Activated CD8-positive, alpha-beta memory T cell treated with anti-CD3 and anti-CD28 coated beads, Interleukin-2, amount 50 U/mL, for 48 hours (primary cell): ENCODE results near the gene C11orf65.

Experiments used
- DNase-seq: peaks from one replicate; pipeline ENCODE4 v3.0.0-alpha.2; 2020

C11orf65 gene, protein sequence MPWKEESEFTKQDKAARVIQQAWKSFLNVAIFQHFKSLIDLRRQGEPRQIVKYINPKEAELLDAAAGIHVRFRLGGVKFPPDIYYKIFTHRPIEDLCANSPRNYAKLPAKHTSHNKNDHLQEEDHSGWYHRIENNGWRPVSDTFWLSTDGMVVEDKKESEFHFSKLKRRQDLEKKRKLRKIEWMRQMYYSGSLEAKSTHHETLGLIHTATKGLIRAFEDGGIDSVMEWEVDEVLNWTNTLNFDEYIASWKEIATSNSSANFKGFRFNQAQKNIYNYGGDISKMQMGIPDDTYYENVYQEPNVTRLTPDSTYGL

DNA sequence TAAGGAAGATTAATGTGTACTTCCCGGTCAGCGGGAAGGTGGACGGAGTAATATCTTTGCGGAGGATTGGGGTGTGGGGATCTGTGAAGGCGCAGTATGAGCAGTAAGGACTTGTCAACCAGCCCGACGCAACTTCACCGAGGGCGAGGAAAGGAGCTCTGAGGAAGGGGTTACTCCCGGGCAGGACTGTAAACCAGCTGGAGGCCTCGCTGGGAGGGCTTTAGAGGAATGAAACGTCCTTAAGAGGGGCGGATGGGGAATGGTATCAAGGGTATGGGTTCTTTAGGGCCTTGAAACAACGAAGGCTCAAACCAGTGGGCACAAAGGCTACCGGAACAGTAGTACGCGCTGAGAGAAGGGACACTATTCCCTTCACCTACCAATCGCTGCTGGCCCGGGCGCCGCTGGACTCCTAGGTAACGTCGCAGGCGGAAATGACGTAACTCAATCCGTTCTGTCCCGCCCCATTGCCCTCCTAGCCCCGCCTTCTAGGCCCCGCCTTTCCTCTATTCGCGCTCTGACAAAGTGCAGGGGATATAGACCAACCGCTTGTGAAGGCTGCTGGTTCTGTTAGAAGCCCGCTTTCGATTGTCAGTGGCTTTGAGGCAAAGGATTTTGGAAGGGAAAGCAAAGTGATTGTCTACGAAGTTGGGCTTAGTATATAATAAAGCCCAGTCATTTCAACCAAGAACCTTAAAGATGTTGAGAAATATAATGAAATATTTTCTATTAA, at the start of gene C11orf65:
TSS of gene C11orf65 (minus strand) at position 439 of the 733 bp plus-strand sequence. CDS start 5,970 bp downstream, outside the sequence.
- DNase-seq = peak; percentile 94

DNA sequence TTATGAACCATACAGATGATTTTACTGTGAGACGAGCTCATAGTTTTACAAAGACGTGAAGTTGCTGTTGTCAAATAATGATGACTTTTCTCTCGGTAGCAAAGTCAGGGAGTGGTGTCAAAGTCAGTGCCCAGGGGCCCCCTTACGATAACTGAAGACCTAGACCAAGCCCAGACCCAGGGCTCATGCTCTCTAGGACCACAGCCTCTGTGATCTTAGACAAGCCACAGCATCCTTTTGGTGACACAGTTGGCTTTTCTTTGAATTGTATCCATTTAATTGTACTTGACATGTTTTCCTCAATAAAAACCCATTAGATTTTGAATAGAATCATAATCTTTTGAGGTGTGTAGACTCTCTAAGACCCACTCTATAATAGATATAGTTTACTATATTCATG, 48.8 kb upstream of the C11orf65 start:
- no peak for DNase-seq

DNA sequence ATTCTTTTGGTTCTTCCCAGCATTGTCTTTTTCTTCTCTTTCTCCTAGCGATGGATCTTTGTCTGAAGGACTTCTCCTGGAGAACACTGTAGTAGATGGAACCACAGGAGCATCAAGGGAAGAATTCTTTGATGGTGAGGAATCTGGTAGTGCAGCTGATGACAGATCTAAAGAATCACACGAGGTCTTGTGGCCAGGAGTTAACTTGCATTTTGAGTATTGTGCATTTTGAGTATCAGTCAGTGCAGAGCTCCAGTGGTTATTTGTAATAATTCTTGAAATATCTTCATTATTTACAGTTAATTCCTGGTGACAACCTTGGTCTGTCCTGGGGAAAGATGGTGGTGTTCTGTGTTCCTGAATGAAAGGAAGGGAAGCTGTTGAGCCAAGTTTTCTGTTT, 45.4 kb upstream of the C11orf65 start:
- DNase-seq = no peak

DNA sequence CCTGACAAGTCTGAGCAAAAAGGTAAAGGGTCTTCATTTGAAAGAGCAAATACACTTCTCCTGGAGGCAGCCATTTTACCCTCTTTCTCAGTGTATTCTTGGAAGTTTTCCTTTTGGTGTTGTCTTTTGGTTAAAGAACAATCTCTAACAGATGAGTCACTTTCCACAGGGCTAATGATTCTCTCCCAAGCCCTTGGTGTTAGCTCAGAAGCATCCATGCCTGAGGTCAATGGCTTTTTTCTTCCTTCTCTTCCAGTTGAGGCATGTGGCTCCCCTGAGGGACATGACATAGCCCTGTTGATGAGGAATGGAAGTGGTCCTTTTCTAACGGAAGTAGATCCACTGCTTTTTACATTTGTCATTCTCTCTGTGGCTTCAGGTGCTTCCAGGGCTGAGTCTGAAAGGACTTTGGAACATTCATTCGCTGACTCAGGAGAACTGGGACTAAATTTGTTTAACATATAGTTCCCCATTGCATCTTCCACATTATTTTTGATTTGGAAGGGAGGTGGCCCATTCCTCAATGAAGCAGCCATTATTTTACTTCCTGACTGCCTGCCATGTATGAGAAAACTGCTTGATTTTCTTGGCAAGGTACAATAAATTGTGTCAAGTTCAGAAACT, 44.6 kb upstream of the C11orf65 start:
- DNase-seq = no peak

DNA sequence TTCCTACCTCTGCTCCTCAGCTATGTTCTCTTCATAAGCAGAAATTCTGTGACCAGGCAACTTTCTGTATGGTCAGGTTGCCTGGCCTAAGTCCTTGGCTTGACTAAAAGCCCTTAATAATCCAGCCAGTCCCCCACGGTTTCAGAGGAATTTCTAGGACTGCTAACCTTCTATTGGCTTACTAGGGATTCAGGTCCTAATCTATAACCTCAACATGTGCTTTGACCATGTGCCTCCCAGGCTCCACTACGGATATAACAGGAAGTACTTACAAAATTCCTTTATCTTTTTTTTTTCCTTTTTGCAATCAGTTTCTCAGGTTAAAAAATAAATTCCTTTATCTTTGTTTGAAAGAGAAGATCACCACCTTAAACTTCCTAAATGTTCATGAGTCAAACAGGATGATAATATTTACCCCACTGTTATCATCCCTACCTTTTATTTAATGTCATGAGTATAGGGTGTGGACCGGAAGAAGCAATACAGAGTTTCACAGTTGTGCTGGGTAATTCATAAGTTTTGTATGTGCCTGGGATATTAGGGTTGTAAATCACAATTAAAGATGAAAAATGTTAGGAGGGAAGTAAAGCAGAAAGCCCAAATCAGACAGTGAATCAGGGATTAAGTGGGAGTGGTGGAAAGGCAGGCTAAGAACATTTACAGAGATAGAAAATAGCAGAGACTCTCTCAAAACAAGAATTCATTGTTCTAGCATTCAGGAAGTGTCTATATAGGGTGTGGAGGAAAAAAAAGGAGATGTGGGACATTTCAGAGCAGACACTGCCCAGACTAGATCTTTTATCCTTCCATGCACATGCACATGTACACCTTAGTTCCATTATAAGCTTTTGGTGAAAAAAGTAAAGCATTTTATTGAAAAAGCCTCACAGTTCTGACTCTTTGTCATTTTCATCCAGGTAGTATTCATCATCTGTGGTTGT, 41.6 kb upstream of the C11orf65 start:
- DNase-seq = no peak

DNA sequence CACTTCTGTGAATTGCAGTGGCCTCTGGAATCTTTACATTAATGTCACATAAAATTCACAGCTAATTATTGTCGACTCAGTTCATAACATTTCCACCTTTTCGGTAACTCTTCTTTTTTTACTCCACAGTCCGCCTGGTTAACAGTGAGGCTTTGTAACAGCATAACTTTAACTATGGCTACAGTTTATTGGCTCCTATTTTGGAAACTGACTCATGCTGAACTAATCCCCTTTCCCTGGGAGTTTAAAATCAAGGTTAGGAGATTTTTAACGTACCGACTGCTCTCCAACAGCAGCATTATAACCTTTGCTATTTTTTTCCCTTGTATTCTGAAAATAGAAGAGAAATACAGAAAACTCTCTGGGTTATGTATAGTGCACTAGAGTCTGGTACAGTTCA, 34.1 kb upstream of the C11orf65 start:
- DNase-seq = no peak

DNA sequence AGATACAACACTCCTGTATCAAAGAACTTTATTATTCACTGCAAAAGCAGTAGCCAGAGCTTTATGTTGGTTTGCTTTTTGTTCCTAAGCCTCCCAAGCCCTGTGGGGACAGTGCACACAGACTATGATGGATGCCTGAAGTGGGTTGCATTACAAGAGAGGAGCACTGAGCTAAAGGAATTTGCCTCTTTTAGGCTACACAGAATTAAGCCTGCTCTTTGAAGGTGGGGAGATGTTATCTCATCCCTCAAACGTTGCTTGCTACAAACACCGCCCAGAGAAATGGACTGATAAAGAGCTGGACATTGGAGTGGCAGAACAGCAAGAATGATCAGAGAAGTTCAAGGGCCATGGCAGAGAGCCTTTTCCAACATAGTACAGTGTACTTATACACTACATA, 33.4 kb upstream of the C11orf65 start:
- DNase-seq = no peak

DNA sequence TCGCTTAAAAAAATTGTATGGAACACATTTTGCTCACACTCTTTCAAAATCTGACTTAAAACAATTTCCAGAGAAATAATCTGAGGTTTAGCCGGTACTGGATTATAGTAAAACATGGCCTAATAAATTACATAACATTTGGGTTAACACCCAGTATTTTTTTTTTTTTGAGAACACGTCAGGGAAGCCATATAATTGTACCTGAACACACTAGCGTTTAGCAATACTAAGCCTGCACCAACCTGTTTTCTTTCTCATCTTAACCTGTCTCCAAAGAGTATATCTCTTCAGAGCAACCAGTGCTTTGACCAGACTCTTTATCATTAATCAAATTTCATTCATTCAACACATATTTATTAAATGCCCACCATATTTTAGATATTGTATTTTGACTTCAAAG, 32.8 kb upstream of the C11orf65 start:
- DNase-seq = no peak

DNA sequence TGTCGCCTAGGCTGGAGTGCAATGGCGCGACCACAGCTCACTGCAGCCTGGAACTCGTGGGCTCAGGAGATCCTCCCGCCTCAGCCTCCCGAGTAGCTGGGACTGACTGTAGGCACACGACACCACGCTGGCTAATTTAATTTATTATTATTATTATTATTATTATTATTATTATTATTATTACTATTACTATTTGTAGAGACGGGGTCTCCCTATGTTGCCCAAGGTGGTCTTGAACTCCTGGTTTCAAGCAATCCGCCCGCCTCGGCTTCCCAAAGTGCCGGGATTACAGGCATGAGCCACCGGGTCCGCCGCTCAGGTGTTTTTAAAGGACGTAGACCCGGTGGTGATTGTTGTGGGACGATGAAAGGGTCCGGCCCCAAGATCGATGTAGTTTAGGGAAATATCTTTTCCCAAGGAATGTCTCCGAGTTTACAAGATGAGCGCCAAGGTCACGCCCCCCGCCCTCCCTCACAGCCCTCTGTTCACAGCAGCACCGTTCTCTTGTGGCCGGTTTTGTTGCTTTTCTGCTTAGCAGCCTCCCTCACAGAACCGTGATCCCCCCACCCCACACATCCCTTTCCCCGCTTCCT, 31.6 kb upstream of the C11orf65 start:
- DNase-seq = no peak

DNA sequence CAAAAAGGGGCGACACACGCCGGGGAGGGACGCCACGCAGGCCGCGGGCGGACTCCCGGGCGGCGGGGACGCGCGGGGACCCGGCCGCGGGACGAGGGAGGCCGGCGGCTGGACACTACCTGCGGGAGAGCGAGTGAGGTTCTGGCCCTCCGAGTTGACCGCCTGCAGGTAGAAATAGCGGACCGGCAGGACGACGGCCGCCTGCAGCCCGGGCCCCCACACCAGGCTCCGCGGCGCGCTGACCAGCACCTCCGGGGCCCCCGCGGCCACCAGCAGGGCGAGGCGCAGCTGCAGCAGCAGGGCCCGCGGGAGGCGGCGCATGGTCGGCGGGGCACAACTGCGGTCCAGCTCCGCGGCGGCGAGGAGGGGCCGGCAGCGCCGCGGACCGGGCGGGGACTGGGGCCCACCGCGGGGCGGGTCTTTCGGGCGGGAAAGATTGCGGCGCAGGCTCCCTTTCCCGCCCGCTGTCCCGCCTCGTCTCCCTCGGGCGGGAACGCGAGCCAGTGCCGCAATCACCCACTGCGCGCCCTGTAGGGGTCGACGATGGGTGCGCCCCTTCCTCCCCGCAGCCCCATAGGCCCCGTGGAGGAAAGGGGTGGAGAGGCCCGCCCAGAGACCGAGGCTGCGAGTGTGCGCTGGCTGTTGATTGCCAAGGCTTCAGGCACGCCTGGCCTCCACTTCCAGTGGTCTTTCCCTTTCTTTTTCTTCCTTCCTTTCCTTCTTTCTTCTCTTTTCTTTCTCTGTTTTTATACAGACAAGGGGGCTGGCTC, 30.9 kb upstream of the C11orf65 start, which contains the start of gene POGLUT3:
TSS of gene POGLUT3 (minus strand) at position 339 of the 770 bp plus-strand sequence. CDS start at position 321, 18 bp downstream.
- peak; percentile 80 for DNase-seq

DNA sequence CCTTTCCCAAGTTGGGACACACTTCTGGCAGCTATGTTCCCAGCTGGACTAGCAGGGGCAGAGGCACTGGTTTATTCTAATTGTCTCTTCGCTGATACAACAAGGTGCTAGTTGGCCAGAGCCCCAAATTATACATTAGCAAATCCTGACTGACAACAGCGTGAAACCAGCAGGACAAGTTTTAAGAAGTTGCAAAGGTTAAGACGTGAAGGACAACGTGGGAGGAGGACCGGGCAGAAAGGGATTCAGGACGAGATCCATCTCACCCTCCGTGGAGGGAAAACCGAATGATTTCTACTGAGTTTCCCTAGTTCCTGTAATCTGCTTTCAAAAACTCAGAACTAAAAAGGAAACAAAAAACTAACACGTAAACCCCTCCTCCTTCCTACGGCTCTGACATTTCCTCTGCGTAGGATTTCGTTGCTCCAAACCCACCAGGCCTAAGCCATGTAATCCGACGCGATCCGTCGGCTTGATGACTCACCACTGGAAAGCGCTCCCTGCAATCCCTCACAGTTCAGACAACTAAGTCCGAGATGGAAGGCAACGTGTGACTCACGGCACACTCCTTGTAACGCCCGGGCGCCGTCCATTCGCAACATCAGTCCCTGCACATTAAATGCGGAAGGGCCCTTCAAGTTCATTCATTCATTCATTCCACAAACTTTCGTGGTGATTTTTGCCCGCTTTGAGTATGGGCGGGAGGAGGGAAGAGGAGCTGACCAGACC, 30.2 kb upstream of the C11orf65 start:
- DNase-seq = peak; percentile 54

DNA sequence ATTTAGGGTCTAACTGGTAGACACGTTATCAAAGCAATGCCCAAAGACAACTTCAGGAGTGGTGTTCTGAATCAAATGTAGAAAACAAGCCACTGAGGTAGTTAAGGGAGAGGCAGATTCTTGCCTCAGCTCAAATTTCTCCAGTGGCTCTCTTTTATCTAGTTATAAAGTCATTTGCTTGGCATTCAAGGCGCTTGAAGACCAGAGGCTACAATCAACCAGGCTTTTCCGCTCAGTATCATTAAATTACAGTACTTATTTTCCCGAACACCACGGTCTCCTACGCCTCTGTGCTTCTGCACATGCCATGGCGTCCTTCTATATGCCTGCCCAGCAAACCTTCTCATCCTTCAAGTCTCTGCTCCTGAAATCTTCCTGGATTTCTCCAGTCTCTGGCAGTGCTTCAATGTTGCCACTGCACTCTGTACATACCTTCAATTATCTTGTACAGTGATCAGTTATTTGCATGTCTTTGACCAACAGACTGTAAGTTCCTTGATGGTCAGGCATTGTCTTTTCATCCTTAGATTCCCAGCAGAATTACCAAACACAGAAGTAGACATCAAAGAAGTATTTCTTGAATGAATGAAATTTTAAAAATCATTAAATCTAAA, 29.4 kb upstream of the C11orf65 start:
- DNase-seq = no peak

DNA sequence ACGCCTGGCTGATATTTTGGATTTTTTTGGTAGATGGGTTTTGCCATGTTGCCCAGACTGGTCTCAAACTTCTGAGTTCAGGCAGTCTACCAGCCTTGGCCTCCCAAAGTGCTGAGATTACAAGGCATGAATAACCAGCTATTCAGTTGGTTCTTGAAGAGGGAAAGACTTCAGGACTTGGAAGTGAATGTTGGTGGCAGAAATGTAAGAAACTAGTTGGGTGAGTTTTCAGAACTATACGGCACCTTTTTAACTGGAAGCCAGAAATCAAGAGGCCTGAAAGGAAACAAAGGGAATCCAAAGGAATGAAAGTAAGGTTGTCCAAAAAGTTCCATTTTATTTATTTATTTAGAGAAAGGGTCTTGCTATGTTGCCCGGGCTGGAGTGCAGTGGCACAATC, 28.0 kb upstream of the C11orf65 start:
- no peak for DNase-seq

DNA sequence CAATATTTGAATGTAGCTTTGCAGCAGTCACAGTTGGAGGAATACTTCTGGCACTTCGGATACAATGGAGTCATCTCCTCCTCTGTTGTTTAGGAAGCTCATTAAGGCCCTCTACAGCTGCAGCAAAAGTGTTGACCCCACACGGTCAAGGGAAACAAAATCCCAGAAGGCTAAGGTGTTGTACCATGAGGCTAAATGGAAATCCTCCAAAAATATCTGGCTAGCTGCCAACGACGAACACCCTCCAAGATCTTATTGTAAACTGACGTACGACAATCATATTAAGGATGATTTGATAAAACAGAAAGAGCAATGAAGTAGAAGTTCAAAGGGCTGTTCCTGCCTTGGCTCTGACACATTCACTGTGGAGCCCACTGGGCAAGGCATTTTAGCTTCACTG, 26.9 kb upstream of the C11orf65 start:
- no peak for DNase-seq

DNA sequence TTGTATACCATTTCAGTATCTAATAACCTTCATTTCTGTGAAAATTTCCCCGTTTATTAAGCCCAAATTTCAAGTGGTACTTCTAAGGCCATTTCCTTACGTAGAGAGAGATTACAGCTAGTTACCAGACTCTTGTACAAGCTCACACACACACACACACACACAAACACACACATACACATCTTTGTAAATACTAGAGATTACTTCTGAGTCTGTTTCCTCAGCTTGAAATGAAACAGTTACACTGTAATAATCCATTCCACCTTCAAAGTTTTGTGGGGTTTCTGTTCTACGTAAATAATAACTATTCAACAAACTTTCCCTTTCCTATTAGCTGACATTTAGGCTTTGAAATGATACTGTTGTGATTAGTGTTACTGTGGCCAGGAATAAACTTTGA, 24.6 kb upstream of the C11orf65 start:
- DNase-seq = no peak

DNA sequence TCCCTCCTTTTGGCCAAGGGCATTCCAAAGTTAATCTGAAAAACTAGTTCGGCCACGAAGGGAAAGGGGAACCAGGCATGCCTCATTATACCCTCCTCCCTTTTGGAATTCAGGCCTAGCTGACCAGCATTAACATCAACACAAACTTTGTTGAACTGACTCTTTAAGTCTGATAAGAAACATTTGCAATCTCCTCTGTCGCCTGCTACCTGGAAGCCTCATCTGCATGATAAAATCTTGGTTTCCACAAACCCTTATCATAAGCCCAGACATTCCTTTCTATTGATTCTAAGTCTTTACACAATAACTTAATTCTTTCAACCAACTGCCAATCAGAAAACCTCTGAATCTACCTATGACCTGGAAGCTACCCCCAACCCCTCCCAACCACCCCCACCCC, 19.5 kb upstream of the C11orf65 start:
- no peak for DNase-seq

DNA sequence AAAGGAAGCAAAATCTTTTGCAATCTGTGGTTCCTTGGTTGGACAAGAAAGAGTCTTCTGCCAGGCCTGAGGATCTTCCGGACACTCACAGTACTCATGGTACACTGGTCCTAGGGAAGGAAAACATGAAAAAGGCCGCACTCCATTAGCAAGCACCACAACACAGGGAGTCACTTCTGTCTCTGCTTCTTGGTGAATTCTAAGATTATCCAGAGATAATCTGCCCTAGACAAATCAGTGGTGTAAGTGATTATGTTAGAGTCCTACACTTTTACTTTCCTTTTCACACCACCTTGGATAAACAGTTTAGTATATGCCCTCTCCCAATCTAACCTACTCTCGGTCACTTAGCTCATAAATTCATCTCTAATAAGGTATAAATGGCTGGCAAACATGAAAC, 19.0 kb upstream of the C11orf65 start:
- DNase-seq = no peak

DNA sequence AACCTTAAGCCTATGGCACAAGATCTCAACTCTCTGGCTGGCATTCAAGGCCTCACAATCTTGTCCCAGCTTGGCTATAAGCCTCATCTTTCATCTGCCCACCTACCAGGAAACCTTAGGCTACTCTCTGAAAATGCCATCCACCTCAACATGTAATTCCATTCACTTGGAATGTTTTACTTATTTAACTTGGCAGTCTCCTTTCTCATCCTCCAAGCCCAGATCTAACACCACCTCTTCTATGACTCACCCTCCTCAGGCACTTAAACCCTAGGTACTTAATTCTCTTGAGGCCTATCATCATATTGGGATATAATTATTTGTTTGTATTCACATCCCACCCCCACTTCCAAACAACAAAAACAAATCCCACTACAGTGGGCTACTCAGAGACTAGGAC, 15.8 kb upstream of the C11orf65 start:
- DNase-seq = no peak

DNA sequence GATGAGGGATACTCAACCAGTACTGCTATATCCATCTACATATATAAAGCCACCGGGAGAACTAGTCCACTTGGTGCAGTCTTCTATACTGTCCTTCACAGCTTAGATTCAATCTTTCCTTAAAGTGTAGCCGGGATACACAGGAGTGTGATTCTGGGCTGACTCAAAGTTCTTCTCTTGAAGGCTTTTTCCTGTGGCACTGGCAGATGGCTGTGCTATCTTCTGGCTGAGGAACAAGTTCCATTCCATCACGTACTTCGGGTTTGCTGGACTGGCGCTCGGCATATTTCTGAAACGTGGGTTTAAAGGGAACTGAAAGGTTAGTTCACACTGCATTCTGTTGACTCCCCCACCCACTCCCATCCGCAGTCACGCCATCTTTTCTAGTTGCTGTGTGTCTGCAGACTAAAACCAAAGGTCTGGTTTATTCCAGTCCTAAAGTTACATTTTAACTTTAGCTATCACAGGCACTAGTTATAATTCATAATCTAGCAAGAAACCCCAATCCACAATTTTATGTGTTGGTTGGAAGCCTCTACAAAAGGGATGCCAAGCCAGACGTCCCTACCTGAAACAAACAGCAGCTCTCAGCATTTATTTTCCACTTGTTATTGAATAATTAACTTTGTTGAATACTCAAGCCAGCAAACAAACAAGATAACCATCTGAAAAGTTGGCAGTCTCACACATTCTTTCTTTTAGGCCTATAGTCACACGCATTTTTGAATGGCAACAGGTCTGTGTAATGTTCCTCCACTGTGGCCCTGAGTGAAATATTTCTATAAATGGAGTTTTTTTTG, 7.5 kb upstream of the C11orf65 start:
- no peak for DNase-seq

DNA sequence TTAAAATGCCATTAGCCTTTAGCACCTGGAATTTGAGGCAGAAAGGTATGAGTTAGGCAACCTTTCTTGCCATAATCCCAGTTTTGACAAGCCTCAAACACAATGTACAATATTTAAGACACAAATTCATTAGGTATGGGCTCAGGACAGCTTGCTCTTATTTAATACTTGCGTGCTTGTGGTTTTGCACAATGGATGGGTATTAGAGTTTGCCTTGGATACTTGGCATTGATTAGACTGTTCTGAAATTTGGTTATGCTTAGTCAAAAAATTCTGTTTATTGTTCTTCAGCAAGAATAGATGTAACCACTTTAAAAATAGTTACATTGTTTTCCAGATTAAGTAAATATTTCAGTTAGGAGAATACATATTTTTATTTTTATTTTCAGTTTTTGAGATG, 5.4 kb upstream of the C11orf65 start:
- no peak for DNase-seq
